K562 (cell line): Measurements from ENCODE around the gene ACTL8. TPM values are rescaled to one million over a fixed set of nuclear protein-coding genes. Genes with fewer than 3 reads are reported as not detected.

Experiments used
- ARID3B ChIP-seq: fragments of 250-450 bp; sonication (Bioruptor Pico); IDR thresholded peaks from 2 replicates; pipeline ENCODE4 v1.4.0; 2020; ENCODE audit warnings: borderline replicate concordance
- GATA2 ChIP-seq: sonication (generic); formaldehyde crosslinking; IDR thresholded peaks from 2 replicates; pipeline ENCODE4 v1.4.0; 2020; ENCODE audit warnings: mild to moderate bottlenecking, missing genetic modification reagents
- MBD2 ChIP-seq: sonication (generic); IDR thresholded peaks from 2 replicates; pipeline ENCODE4 v1.6.1; 2016; ENCODE audit warnings: low read depth, borderline replicate concordance
- NKRF ChIP-seq: fragments of 450-650 bp; IDR thresholded peaks from 2 replicates; pipeline ENCODE4 v1.6.1; 2016; ENCODE audit warnings: borderline replicate concordance
- PURB ChIP-seq: sonication (generic); formaldehyde crosslinking; IDR thresholded peaks from 2 replicates; pipeline ENCODE4 v1.9.0; 2021; ENCODE audit warnings: low read depth, mild to moderate bottlenecking, missing genetic modification reagents
- ZBTB12 ChIP-seq: fragments of 250-450 bp; sonication (Bioruptor Pico); IDR thresholded peaks from 2 replicates; pipeline ENCODE4 v1.4.0; 2020
- ZNF311 ChIP-seq: fragments of 250-450 bp; sonication (Bioruptor Pico); IDR thresholded peaks from 2 replicates; pipeline ENCODE4 v1.4.0; 2020; ENCODE audit warnings: mild to moderate bottlenecking, moderate library complexity
- ZNF318 ChIP-seq, 2 experiments: fragments of 450-650 bp; IDR thresholded peaks; 2 replicates each; pipeline ENCODE4 v1.6.1; 2016; ENCODE audit warnings: mild to moderate bottlenecking in 2 of 2, borderline replicate concordance in 1 of 2, low read depth in 1 of 2, moderate library complexity in 1 of 2
- polyA plus RNA-seq, 8 experiments: library from polyadenylated mRNA; depleted of rRNA in 4 of 8; stranded (reverse) in 5 of 8; unstranded in 3 of 8; fragments of >200 nt; fragmentation: Nextera tagmentation in 2 of 8; fragmentation: Illumina TruSeq in 1 of 8; extraction: Ambion mirVana in 2 of 8; extraction: Trizol in 1 of 8; gene quantifications; 2 replicates each; pipeline versions ENCODE4 v1.2.1 to v1.2.3, GENCODE V29; 2011 to 2014; ENCODE audit warnings: inconsistent platforms in 1 of 8, missing spikeins in 1 of 8
- total RNA-seq, 7 experiments: library from RNA; depleted of rRNA in 6 of 7; stranded (reverse); fragments of >200 nt in 6 of 7; fragmentation: Illumina TruSeq in 2 of 7; extraction: Trizol in 2 of 7; gene quantifications; 2 replicates each; pipeline versions ENCODE4 v1.2.1 to v1.2.3, GENCODE V29; 2011 to 2021; ENCODE audit warnings: low replicate concordance in 1 of 7

The ACTL8 gene
- total and polyA plus RNA-seq, 9 of the 15 experiments (the other 6 are each of a cell fraction or from before 2014, with no cell fraction given), result 0.30 to 3.3 (median 1.6) TPM

GRCh38 chr1:17733661-17734060 lies 21.5 kb upstream of the ACTL8 start (continued):
- TF ChIP-seq ZNF318 (IDR thresholded peaks at IDR 0.05; ENCODE audit: borderline replicate concordance in 1 of 2, low read depth in 1 of 2) (no peak), ARID3B (CRISPR knock-in tag) (no peak), PURB (no peak), MBD2 (no peak), NKRF (no peak), ZNF311 (no peak), ZBTB12 (CRISPR knock-in tag) (no peak), GATA2 (no peak)
